MM.1S (cell line): ENCODE measurements around the gene PKD2L2.

Source experiments
- CTCF ChIP-seq: fragments of 300-600 bp; sonication (generic); IDR thresholded peaks from 2 replicates; pipeline ENCODE4 v1.5.1; 2016; ENCODE audit warnings: antibody characterized with exemption, low read length, mixed read lengths
- EZH2phosphoT487 ChIP-seq: fragments of 300-600 bp; sonication (generic); IDR thresholded peaks from 2 replicates; pipeline ENCODE4 v1.6.1; 2018; ENCODE audit warnings: antibody characterized with exemption, low read length

- TF ChIP-seq EZH2phosphoT487 (no peak), CTCF (no peak)
Measured at GRCh38 chr5:137957948-137958347, 68.7 kb downstream of the PKD2L2 start.
